HG02938 (cell line): Measurements from ENCODE around the gene MRPL23.
"Not testable (repeated sequence)": the region's sequence is repeated elsewhere in the genome, so short reads cannot be mapped to it uniquely, and the experiment has no call there.

Source experiments
- ATAC-seq: cut with Tn5 transposase; IDR thresholded peaks from one replicate; pipeline ENCODE4 v1.9.1; 2021; ENCODE audit warnings: mild to moderate bottlenecking, moderate library complexity; ENCODE audit not compliant: unreplicated experiment

The MRPL23 gene

DNA sequence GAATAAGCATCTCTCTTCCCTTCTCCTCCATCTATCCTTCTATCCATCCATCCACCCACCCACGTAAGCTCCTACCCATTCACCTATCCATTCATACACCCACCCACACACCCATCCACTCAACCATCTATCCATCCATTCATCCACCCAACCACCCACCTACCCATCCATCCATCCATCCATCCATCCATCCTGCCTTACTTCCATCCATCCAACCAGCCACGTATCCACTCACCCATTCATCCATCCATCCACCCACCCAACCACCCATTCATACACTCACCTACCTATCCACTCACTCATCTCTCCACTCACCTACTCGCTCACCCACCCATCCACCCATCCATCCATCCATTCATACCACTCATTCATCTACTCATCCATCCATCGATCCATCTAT lies 14.5 kb upstream of the MRPL23 start:
- ATAC-seq: no peak

DNA sequence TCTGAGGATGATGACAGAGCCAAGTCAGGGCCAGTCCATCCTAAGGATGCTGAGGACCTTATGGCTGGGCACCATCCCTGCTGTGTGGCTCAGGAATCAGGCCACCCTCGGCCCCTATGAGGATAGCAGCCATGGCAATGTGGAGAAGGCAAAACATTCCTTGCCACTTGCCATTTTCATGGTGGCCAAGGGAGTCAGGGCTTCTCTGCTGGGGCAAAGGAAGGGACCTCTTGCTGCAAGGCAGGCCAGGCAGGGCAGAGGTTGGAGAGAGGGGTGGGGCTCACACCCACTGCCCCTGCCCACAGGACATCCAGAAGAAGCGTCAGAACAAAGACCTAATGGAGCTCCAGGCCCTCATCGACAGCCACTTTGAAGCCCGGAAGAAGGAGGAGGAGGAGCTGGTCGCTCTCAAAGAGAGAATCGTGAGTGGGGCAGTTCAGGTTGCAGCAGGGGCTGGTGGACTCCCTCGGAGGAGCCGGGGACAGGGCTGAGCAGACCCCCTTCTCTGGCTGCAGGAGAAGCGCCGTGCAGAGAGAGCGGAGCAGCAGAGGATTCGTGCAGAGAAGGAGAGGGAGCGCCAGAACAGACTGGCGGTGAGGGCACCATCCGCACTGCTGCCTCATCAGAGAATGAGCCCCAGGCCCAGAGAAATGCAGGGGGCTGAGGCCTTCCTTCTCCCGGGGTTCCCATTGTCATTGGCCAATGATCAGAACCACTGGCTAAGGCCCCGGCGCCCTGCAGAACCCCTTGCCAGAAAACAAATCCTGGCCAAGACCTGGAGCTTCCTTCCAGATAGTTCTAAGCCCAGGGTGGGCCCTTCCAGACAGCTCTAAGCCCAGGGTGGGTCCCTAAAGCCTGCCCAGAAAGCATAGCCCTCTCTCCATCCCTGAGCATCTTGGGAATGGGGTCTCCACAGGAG lies 13.5 kb upstream of the MRPL23 start:
- ATAC-seq: no peak

DNA sequence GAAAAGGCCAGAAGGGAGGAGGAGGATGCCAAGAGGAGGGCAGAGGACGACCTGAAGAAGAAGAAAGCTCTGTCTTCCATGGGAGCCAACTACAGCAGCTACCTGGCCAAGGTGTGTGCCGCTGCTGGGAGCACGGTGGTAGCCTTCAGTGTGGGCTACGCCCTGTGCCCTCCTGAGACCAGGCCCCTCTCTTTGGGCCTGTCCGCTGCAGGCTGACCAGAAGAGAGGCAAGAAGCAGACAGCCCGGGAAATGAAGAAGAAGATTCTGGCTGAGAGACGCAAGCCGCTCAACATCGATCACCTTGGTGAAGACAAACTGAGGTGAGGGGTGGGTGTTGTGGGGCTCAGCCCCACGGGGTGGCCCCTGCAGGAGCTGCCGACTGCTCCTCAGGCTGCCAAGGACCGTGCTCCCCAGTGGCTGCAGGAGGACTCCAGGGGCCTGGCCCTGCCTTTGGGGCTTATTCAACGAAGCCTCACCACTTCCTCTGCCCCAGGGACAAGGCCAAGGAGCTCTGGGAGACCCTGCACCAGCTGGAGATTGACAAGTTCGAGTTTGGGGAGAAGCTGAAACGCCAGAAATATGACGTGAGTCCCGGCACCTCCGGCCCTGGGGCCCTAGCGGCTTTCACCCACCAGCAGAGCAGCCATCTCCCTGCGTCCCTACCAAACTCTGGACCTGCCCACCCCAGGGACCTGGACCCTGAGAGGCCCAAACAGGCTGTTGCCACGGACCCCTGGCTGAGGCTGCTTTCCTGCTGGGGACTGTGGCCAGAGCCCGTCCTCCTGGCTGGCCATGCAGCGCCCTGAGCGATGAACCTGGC lies 12.6 kb upstream of the MRPL23 start:
- ATAC-seq: no peak

DNA sequence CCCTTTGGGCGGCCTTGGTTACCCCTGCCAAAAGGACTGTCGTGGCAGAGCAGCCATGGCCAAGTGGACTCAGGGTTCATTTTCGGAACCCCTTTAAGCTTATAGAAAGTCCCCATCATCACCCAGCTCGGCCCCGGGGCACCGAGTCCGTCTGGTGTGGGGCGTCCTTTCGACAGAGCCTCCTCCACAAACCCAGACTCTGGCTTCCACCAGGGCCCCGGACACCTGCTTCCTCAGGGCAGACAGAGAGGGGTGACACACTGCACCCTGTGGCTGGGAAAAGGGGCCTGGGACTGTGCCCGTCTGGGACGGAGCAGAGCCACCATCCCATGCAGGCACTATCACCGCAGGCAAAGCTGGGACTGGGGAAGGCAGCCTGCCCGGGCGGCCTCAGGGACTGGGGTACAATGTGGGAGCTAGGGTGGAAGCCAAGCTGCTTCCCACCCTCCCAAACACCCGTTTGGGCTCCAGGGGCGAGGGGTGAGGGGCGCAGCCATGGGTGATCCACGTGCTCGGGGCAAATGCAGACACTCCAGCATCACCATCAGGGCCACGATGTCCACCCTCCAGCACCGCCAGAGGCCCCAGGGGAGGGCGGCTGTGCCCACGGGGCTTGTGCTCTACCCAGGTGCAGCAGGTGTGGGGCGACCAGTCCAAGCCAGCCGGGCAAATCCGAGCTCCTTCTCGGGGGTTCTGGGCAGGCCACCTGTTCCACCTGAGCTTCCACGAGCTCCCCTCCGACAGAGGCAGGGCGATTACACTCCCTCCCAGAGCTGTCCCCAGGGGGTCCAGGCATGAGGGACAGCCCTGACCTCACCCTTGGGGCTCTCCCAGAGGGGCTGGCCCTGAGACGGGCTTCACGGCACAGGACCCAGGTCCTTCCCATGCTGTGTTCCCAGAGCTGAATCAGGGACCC lies 11.7 kb upstream of the MRPL23 start:
- ATAC-seq: no peak

DNA sequence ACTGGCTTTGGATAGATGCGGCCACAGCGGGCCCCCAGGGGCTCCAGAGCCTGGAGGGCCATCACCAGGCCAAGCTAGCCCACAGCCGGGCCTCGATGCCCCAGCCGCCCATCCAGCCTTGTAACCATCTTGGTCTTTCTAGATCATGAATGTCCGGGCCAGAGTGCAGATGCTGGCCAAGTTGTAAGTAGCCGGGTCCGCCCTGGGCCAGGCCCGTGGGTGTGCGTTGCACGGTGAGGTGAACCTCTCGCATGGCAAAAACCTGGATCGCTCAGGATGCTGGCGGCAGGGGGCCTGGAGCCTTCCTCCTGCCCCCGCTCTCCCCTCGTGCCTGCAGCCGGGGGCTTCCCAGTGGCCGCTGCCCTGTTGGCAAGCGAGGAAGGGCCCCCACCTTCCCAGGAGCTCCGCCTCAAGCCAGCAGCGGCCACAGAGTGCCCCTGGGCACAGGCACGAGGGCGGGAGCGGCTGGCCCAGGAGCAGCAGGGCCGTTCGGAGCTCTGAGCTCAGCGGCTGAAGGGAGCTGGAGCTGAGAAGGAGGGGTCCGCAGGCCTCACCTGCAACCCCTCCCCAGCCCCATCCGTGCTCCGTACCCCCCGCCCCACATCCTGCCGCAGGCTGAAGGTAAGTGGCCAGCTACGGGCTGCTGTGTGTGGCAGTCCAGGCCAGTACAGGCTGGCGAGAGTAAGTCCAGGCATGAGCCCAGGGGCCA lies 10.9 kb upstream of the MRPL23 start:
- ATAC-seq: no peak

DNA sequence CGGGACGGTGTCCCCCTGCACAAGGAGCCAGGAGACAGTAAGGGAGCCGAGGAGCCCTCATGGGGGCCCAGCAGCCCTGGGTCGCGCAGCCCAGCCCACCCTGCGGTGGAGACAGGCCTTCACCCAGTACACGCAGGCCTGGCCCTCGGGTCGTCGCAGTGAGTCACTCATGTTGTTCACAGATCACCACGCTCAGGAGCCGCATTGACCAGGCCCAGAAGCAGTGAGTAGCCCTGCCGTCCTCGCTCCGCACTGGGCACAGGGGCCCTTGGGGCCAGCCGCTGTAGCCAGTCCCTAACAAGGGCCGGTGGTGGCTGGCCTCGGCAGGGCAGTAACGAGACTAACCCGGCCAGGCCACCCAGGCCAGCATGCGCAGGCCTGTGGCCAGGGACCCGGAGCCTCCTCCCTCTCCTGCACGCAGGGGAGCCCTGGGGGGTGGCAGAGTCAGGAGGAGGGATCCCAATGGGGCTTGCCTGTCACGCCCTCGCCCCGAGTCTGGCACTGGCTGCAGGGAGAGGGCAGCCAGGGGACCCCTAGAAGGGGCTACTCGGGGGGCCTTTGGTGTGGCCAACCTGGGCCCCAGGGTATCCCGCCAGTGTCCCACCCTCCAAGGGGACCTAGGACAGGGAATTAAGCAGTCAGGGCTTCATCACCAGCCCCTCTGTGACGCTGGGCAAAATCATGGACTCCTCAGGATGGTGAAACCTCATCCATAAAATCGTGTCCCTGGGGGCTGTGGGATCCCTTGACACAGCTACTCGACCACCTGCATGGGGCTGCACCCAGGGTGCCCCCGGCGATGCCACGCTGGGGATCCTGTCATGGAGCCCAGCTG lies 10.1 kb upstream of the MRPL23 start:
- ATAC-seq: no peak

DNA sequence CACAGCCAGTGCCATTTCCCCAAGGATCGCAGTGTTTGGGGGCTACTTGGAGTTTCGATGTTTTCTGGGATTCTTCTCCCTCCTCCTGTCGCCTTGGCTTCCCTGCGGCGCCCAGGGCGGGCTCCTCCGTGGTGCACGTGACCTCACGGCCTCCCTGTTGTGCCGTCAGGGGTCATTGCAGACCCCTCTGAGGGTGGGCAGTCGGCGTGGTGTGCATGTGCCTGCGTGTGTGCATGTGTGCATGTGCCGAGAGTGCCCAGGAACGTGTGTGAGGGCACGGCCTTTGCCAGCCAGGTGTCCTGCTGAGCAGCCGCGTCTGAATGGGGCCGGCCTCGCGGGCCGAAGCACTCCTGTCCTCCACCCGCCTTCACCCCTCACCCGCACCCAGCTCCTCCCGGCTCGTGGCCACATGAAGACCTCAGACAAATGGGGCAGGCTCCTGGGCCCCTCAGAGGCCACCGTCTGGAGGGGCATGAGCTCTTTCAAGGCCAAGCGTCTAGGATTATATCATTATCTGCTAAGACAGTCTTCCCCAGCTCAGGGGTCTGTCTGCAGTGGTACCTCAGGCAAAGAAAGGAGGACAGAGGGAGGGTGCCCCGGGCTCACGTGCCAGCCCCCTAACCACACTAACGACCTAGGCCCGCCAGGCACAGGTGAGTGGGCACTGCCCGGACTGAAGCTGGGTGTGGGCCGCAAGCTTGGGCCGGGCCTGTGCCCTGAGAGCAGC lies 9.4 kb upstream of the MRPL23 start:
- ATAC-seq: no peak

DNA sequence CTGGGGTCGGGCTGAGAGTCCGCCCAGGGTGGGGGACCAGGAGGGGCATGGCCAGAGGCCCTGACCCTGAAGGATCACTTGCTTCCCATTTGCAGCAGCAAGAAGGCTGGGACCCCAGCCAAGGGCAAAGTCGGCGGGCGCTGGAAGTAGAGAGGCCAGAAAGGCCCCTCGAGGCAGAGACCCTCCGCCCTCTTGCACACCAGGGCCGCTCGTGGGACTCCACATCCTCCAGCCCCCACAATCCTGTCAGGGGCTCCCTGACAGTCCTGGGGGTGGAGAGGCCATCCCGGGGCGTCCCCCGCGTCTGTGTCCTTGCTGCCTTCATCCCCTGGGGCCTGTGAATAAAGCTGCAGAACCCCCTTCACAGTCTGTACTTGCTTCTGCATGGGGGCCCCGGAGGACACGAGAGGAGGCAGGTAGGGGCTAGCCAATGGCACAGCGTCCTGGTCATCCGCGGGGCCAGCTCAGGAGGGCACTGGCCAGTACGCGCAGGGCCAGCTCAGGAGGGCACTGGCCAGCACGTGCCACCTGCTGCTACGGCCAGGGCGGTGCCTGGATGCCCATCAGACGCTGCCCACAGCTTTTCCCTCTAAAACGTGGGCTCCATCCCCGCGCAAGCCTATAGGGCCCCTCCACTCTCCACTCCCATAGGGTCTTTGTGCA lies 8.7 kb upstream of the MRPL23 start:
- no peak for ATAC-seq

DNA sequence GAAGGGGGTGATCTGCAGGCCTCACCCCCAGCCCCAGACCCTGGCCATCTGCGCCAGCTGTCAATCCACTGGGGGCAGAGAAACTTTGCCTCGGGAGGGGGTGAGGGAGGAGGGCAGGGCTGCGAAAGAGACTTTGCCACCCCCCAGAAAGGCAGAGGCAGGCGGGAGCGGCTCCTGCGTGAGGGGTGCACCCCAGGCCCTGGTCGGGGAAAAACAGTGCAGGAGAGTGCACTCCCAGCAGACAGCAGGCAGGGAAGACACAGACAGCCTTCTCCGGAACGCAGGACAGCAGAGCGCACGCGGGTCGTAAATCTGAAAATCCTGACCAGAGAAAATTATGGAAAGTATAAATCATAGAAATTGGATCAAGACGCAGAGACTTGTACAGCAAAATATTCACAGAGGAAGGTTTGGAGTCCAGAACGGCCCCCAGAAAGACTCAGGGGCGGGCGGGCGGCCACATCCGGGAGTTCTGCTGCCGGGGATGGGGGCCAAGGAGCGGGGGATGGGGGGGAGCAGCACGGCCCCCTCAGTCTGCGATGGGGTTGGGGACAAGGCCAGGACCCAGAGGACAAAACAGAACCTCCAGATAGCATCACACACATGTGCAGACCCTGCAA lies 8.0 kb upstream of the MRPL23 start:
- no peak for ATAC-seq

DNA sequence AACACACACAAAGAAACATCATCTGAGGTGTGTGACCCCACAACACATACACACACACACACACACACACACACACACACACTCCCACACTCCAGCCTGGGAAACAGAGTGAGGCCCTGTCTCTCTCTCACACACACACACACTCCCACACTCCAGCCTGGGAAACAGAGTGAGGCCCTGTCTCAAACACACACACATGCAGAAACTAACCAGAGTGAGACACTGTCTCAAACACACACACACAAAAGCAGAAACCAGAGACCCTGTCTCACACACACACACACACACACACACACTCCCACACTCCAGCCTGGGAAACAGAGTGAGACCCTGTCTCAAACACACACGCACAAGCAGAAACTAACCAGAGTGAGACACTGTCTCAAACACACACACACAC lies 7.3 kb upstream of the MRPL23 start:
- ATAC-seq: not testable (repeated sequence)

DNA sequence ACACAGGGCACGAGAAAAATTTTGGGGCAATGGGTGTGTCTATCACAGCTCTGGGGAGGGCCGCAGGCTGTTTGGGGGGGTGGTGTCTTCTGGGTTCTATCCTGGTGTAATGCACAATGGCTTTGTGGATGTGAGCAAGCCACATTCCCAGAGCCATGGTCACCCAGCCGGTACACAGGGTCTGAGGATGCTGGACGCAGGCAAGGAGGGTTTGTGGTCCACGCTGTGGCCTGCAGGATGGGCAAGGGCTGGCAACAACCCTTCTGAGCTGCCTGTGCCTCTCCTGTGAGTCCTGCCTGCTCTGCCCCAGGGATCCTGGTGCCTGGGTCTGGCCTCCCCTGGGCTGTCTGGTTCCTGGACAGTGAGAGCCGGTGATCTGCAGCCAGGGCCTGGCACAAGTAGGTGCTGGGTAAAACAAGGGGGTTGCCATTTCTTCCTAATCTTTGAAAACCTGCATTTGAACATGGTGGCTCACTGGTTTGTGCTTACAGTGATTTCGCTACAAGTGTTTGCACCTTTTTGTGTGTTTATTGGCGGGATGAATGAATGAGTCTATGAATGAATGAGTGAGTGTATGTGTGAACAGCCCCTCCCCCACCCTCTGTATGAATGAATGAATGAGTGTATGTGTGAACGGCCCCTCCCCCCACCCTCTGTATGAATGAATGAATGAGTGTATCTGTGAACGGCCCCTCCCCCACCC lies 4.4 kb upstream of the MRPL23 start:
- ATAC-seq: no peak

DNA sequence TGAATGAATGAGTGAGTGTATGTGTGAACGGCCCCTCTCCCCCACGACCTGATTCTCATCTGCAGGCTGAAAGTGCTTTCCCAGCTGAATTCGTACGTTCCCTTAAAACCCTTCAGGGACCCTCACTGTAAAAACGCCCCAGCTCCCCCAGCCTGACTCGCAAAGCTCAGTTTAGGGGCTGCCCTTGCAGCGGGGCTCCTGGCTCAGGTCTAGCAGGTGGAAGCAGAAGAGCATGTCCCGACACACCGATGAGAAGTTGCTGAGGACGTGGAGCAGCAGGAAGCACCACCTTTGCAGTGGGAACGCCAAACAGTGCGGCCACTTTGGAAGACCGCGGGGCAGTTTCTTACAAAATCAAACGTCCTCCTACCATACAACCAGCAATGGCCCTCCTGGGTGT lies 3.6 kb upstream of the MRPL23 start:
- no peak for ATAC-seq

DNA sequence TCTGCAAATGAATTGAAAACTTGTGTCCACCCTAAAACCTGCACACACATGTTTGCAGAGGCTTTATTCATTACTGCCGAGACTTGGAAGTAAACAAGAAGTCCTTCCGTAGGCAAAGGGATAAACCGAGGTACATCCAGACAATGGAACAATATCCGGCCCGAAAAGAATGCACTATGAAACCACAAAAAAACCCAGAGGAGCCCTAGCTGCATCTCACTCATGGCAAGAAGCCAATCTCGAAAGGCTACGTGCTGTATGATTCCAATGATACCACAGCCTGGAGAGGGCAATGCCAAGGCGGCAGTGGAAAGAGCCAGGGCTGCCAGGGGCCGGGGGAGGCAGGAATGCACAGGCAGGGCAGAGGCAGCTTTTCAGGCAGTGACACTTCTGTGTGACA lies 3.2 kb upstream of the MRPL23 start:
- ATAC-seq: no peak

DNA sequence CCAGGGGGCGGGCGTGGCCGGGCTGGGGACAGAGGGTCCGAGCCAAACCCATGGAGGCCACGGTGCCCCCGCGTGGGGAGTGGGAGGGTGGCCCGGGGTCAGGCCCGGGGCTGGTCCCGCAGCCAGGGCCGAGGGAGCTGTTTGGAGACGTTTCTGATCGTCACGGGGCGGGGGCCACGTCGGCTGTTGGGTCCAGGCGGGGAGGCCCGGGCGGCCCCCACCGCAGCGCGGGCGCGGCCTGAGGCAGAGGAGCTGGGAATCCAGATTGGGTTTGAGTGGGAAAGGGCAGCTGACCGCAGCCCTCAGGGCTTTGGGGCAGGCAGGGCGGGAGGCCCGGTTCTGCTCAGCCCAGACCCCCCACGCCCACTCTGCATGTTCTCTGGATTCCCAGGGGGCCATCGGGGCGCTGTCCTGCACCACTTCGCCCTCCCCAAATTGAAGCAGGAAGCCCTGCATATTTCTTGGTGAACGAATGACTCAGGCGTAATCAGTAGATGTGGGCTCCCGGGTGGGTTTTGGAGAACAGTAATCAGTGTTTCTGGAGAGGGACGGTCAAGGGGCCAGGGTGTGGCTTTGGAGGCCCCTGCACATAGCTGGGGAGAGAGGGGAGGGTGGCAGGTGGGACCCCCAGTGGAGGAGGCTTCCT lies 583 bp downstream of the MRPL23 start:
- no peak for ATAC-seq

DNA sequence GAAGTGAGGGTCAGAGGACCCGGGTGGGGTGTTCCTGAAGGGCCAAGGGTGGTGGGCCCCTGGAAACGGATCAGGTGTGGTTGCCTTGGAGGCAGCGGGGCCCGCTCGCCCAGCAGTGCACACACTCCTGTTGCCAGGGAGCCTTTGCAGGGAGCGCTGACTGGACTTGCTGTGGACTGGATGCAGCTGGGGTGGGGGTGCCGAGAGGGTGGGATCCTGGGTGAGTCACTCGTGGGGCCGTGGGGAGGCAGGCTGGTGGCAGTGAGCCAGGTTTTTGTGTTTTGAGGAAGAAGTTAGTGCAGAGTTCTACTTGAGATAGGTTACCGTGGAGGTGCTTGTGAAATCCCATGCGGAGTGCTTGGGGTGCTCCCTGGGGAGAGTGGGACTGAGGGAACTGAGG lies 1.3 kb downstream of the MRPL23 start:
- ATAC-seq: no peak

DNA sequence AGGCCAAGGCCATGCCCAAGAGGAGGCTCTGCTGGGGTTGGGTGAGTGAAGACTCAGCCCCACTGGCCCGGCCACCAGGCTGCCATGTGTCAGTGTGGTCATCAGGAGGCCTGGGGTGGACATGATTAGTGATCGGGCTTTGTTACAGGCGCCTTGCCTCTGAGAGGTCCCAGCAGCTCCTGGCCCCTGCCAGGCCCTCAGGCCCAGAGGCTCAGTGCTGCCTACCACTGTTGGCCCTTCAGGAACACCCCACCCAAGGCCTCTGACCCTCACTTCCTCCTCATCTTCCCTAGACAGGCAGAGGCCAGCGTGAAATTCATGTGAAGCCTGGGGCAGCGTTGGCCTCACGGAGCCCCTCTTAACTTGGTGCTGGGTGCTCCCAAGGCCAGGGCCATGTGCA lies 2.2 kb downstream of the MRPL23 start:
- ATAC-seq: no peak

DNA sequence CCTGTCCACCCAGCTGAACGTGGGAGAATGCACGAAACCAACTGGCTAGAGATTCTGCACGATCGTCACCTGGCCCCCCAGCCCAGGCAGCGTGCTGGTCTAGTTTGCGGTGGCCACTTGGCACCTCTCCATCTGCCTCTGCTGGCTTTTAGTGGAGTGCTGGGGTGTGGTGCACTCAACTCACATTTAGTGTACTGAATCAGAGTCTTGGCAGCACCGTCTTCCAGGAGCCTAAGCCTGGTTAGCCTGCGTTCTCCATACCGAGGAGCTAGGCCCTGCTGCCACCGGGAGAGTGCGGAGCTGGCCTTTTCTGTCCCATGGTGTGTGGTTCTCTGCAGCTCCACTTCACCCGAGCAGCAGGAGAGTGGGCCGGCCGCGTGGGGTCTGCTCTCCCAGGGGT lies 2.8 kb downstream of the MRPL23 start:
- no peak for ATAC-seq
